H9 (cell line): Measurements from ENCODE around the gene LRRC23. TPM values are rescaled to one million over a fixed set of nuclear protein-coding genes. Genes with fewer than 3 reads are reported as not detected.

Experiments
- DNase-seq: peaks from one replicate; pipeline ENCODE4 v3.0.0-alpha.2; 2017
- H2AFZ ChIP-seq: one replicate; pipeline ENCODE4 v1.6.1; 2013; ENCODE audit warnings: mild to moderate bottlenecking, low read length, control low read depth, moderate library complexity
- H2AK5ac ChIP-seq: 2 replicates; pipeline ENCODE4 v1.6.1; 2013; ENCODE audit warnings: low read length, control low read depth, mixed read lengths; ENCODE audit not compliant: insufficient read length
- H2BK120ac ChIP-seq: one replicate; pipeline ENCODE4 v1.6.1; 2013; ENCODE audit warnings: low read depth, mild to moderate bottlenecking, low read length, control low read depth, inconsistent platforms; ENCODE audit not compliant: poor library complexity, severe bottlenecking
- H2BK12ac ChIP-seq: 2 replicates; pipeline ENCODE4 v1.6.1; 2013; ENCODE audit warnings: low read length, control low read depth, mixed read lengths, low read depth; ENCODE audit not compliant: insufficient read length
- H2BK15ac ChIP-seq: 2 replicates; pipeline ENCODE4 v1.6.1; 2013; ENCODE audit warnings: low read depth, low read length, control low read depth
- H2BK20ac ChIP-seq: one replicate; pipeline ENCODE4 v1.6.1; 2013; ENCODE audit warnings: low read depth, mild to moderate bottlenecking, low read length, control low read depth, inconsistent platforms; ENCODE audit not compliant: poor library complexity, severe bottlenecking
- H2BK5ac ChIP-seq: 2 replicates; pipeline ENCODE4 v1.6.1; 2013; ENCODE audit warnings: low read length, control low read depth, mixed read lengths; ENCODE audit not compliant: insufficient read length
- H3K14ac ChIP-seq: 2 replicates; pipeline ENCODE4 v1.6.1; 2013; ENCODE audit warnings: low read length, control low read depth; ENCODE audit not compliant: insufficient read depth
- H3K18ac ChIP-seq: 2 replicates; pipeline ENCODE4 v1.6.1; 2013; ENCODE audit warnings: low read depth, mild to moderate bottlenecking, mixed read lengths, low read length, control low read depth; ENCODE audit not compliant: insufficient read length
- H3K23ac ChIP-seq: 2 replicates; pipeline ENCODE4 v1.6.1; 2013; ENCODE audit warnings: low read length, control low read depth, mixed read lengths, low read depth; ENCODE audit not compliant: insufficient read length
- H3K23me2 ChIP-seq: 2 replicates; pipeline ENCODE4 v1.6.1; 2013; ENCODE audit warnings: low read depth, mild to moderate bottlenecking, mixed read lengths, low read length, control low read depth; ENCODE audit not compliant: insufficient read length, poor library complexity, severe bottlenecking
- H3K27ac ChIP-seq: 2 replicates; pipeline ENCODE4 v1.5.1; 2013; ENCODE audit warnings: low read length, control low read depth, mixed read lengths, low read depth; ENCODE audit not compliant: insufficient read length
- H3K27me3 ChIP-seq: 2 replicates; pipeline ENCODE4 v1.6.1; 2013; ENCODE audit warnings: low read length, control low read depth, inconsistent platforms; ENCODE audit not compliant: insufficient read depth
- H3K4ac ChIP-seq: 2 replicates; pipeline ENCODE4 v1.6.1; 2013; ENCODE audit warnings: low read depth, mild to moderate bottlenecking, control low read depth, inconsistent platforms, low read length, moderate library complexity
- H3K4me1 ChIP-seq: 2 replicates; pipeline ENCODE4 v1.6.1; 2013; ENCODE audit warnings: low read length, control low read depth, inconsistent platforms; ENCODE audit not compliant: insufficient read depth
- H3K4me2 ChIP-seq: 2 replicates; pipeline ENCODE4 v1.6.1; 2013; ENCODE audit warnings: low read length, control low read depth, mixed read lengths; ENCODE audit not compliant: insufficient read length, insufficient read depth
- H3K56ac ChIP-seq: 2 replicates; pipeline ENCODE4 v1.6.1; 2013; ENCODE audit warnings: low read depth, mild to moderate bottlenecking, mixed read lengths, low read length, control low read depth; ENCODE audit not compliant: insufficient read length
- H3K79me1 ChIP-seq: 2 replicates; pipeline ENCODE4 v1.6.1; 2013; ENCODE audit warnings: low read depth, mild to moderate bottlenecking, moderate library complexity, low read length, control low read depth, inconsistent platforms; ENCODE audit not compliant: insufficient read depth, poor library complexity, severe bottlenecking
- H3K79me2 ChIP-seq: 2 replicates; pipeline ENCODE4 v1.6.1; 2013; ENCODE audit warnings: low read length, control low read depth, inconsistent platforms; ENCODE audit not compliant: insufficient read depth
- H3K9ac ChIP-seq: 2 replicates; pipeline ENCODE4 v1.6.1; 2013; ENCODE audit warnings: low read length, control low read depth, mixed read lengths; ENCODE audit not compliant: insufficient read length; ENCODE audit errors: extremely low read depth
- H3K9me3 ChIP-seq: one replicate; pipeline ENCODE4 v1.6.1; 2013; ENCODE audit warnings: low read depth, low read length, inconsistent platforms; ENCODE audit not compliant: control insufficient read depth
- H3T11ph ChIP-seq: one replicate; pipeline ENCODE4 v1.6.1; 2013; ENCODE audit warnings: mild to moderate bottlenecking, low read length, control low read depth, inconsistent platforms
- H4K20me1 ChIP-seq: one replicate; pipeline ENCODE4 v1.6.1; 2013; ENCODE audit not compliant: control insufficient read depth, insufficient read length, insufficient read depth
- H4K5ac ChIP-seq: 2 replicates; pipeline ENCODE4 v1.6.1; 2013; ENCODE audit warnings: low read depth, mild to moderate bottlenecking, mixed read lengths, low read length, control low read depth; ENCODE audit not compliant: insufficient read length
- H4K8ac ChIP-seq: replicated peaks from 2 replicates; pipeline ENCODE4 v1.6.1; 2013; ENCODE audit warnings: low read length, control low read depth, mixed read lengths, low read depth; ENCODE audit not compliant: insufficient read length
- H4K91ac ChIP-seq: 2 replicates; pipeline ENCODE4 v1.6.1; 2013; ENCODE audit warnings: low read depth, mild to moderate bottlenecking, moderate library complexity, mixed read lengths, low read length, control low read depth; ENCODE audit not compliant: insufficient read length
- H3K27ac Mint-ChIP-seq, 3 experiments: 2 replicates in 2 of 3; 3 replicates in 1 of 3; pipeline ENCODE4 v1.8.0; 2020 to 2021; ENCODE audit warnings: mixed read lengths in 3 of 3, mild to moderate bottlenecking in 1 of 3, moderate library complexity in 1 of 3
- H3K27me3 Mint-ChIP-seq: 2 replicates; pipeline ENCODE4 v1.8.0; 2021; ENCODE audit warnings: low read depth, mild to moderate bottlenecking, moderate library complexity, mixed read lengths
- H3K36me3 Mint-ChIP-seq, 3 experiments: 2 replicates in 2 of 3; 3 replicates in 1 of 3; pipeline ENCODE4 v1.8.0; 2020 to 2021; ENCODE audit warnings: low read depth in 3 of 3, mixed read lengths in 3 of 3; ENCODE audit not compliant: insufficient read depth in 1 of 3
- H3K4me1 Mint-ChIP-seq, 2 experiments: 2 replicates each; pipeline ENCODE4 v1.8.0; 2020; ENCODE audit warnings: mixed read lengths in 2 of 2
- H3K4me3 Mint-ChIP-seq, 2 experiments: 2 replicates in 1 of 2; 3 replicates in 1 of 2; pipeline ENCODE4 v1.8.0; 2020 to 2021; ENCODE audit warnings: mild to moderate bottlenecking in 2 of 2, mixed read lengths in 2 of 2, moderate library complexity in 1 of 2
- H3K9me3 Mint-ChIP-seq, 2 experiments: 2 replicates in 1 of 2; 3 replicates in 1 of 2; pipeline ENCODE4 v1.8.0; 2020; ENCODE audit warnings: mild to moderate bottlenecking in 2 of 2, mixed read lengths in 2 of 2, moderate library complexity in 1 of 2
- WGBS: extraction: QIAGEN DNeasy Blood & Tissue Kit; methylation state at CpG from one replicate; pipeline ENCODE4 v1.1.7; 2013; ENCODE audit warnings: missing lambda C conversion rate, low lambda C conversion rate, mixed read lengths; ENCODE audit not compliant: insufficient read length; ENCODE audit errors: extremely low coverage; 5-methylcytosine and 5-hydroxymethylcytosine counted together
- total RNA-seq: library from RNA; stranded (reverse); gene quantifications from 2 replicates; pipeline ENCODE4 v1.2.1, GENCODE V29; 2021
- TF ChIP-seq, protein P1 (sequence below): fragments of 200-600 bp; sonication (generic); conservative IDR thresholded peaks from 3 replicates; pipeline ENCODE4 v1.8.0; 2021; ENCODE audit warnings: antibody characterized with exemption, mild to moderate bottlenecking

LRRC23 gene
- total RNA-seq, 1 experiment from 2014 or later: 2.1 TPM

GRCh38 chr12:6948873-6949594 lies 44.4 kb downstream of the LRRC23 start:
- Histone ChIP-seq H3K18ac (no peak overlapping the region), H3T11ph (no peak overlapping the region), H2AK5ac (no peak overlapping the region), H3K9me3 (no peaks in the 10 kb centered on the region), H3K14ac (no peak overlapping the region; the same call in 1 of the 2 replicates), H4K91ac (no peak overlapping the region), H4K20me1 (peaks cover 2% of the 10 kb centered on the region), H3K9ac (no peak overlapping the region), H2BK5ac (no peak overlapping the region), H3K4ac (no peak overlapping the region), H2BK12ac (no peak overlapping the region), H2AFZ (no peak overlapping the region), H4K8ac (no peak overlapping the region), H3K27ac (no peak overlapping the region), H3K23ac (no peak overlapping the region), H3K56ac (no peak overlapping the region), H2BK20ac (no peak overlapping the region), H2BK15ac (no peak overlapping the region), H3K27me3 (no peaks in the 10 kb centered on the region), H3K23me2 (peaks cover 14% of the 10 kb centered on the region), H3K79me2 (no peaks in the 10 kb centered on the region), H4K5ac (no peak overlapping the region), H3K79me1 (no peaks in the 10 kb centered on the region), H2BK120ac (no peak overlapping the region), H3K4me1 (peaks cover 6% of the 10 kb centered on the region; the same call in 1 of the 2 replicates), H3K4me2 (no peak overlapping the region)
- peaks cover 2% of the 10 kb centered on the region for H3K27me3 Mint-ChIP-seq
- peaks cover 37 to 47% of the 10 kb centered on the region in 2 experiments for H3K4me1 Mint-ChIP-seq
- no CpG with 5 or more reads among the region's 15 CpGs for WGBS
- H3K27ac Mint-ChIP-seq: peak overlapping the region in 2 of 3 experiments; percentile 44 to 68; a peak in 3 of 7 replicates
- no peak for DNase-seq
- TF ChIP-seq, protein P1, sequence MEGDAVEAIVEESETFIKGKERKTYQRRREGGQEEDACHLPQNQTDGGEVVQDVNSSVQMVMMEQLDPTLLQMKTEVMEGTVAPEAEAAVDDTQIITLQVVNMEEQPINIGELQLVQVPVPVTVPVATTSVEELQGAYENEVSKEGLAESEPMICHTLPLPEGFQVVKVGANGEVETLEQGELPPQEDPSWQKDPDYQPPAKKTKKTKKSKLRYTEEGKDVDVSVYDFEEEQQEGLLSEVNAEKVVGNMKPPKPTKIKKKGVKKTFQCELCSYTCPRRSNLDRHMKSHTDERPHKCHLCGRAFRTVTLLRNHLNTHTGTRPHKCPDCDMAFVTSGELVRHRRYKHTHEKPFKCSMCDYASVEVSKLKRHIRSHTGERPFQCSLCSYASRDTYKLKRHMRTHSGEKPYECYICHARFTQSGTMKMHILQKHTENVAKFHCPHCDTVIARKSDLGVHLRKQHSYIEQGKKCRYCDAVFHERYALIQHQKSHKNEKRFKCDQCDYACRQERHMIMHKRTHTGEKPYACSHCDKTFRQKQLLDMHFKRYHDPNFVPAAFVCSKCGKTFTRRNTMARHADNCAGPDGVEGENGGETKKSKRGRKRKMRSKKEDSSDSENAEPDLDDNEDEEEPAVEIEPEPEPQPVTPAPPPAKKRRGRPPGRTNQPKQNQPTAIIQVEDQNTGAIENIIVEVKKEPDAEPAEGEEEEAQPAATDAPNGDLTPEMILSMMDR: peak; percentile 21; the same call in 1 of the 3 replicates
- peaks cover 3 to 6% (median 5%) of the 10 kb centered on the region in 3 experiments; a peak in 3 of 7 replicates for H3K36me3 Mint-ChIP-seq
- H3K4me3 Mint-ChIP-seq: peak overlapping the region in 1 of 2 experiments; percentile 15; a peak in 2 of 5 replicates
- no peaks in the 10 kb centered on the region for H3K9me3 Mint-ChIP-seq
